GM18511 (cell line): Measurements from ENCODE around the gene PTCSC3.

Source experiments
- ATAC-seq: cut with Tn5 transposase; IDR thresholded peaks from one replicate; pipeline ENCODE4 v1.9.1; 2021; ENCODE audit warnings: mild to moderate bottlenecking, moderate library complexity; ENCODE audit not compliant: unreplicated experiment

PTCSC3 gene

GRCh38 chr14:36176524-36176923, at the start of gene PTCSC3:
PTCSC3 (minus strand) TSS chr14:36176722.
- ATAC-seq, result no peak

GRCh38 chr14:36226164-36226563, 49.6 kb upstream of the PTCSC3 start:
- no peak for ATAC-seq

GRCh38 chr14:36224176-36224575, 47.7 kb upstream of the PTCSC3 start:
- no peak for ATAC-seq

- no peak for ATAC-seq
Observed at GRCh38 chr14:36223558-36223957, 47.0 kb upstream of the PTCSC3 start.

- no peak for ATAC-seq
Observed at GRCh38 chr14:36222952-36223468, 46.5 kb upstream of the PTCSC3 start.

- ATAC-seq, result no peak
Observed at GRCh38 chr14:36222337-36222736, 45.8 kb upstream of the PTCSC3 start.

- ATAC-seq, result no peak
Observed at GRCh38 chr14:36221112-36221511, 44.6 kb upstream of the PTCSC3 start.

- no peak for ATAC-seq
Observed at GRCh38 chr14:36217732-36218131, 41.2 kb upstream of the PTCSC3 start.

GRCh38 chr14:36217027-36217426, 40.5 kb upstream of the PTCSC3 start:
- ATAC-seq, result no peak

GRCh38 chr14:36215217-36215598, 38.7 kb upstream of the PTCSC3 start:
- ATAC-seq, result no peak

- ATAC-seq, result no peak
Observed at GRCh38 chr14:36214476-36215216, 38.1 kb upstream of the PTCSC3 start.

GRCh38 chr14:36212987-36213386, 36.5 kb upstream of the PTCSC3 start:
- ATAC-seq, result no peak

GRCh38 chr14:36212577-36212976, 36.1 kb upstream of the PTCSC3 start:
- ATAC-seq, result no peak

- no peak for ATAC-seq
Observed at GRCh38 chr14:36208690-36209278, 32.3 kb upstream of the PTCSC3 start.

GRCh38 chr14:36207500-36207899, 31.0 kb upstream of the PTCSC3 start:
- no peak for ATAC-seq

GRCh38 chr14:36204461-36205073, 28.0 kb upstream of the PTCSC3 start:
- no peak for ATAC-seq

GRCh38 chr14:36198378-36198777, 21.9 kb upstream of the PTCSC3 start:
- ATAC-seq, result no peak

GRCh38 chr14:36194663-36195062, 18.1 kb upstream of the PTCSC3 start:
- ATAC-seq, result no peak

GRCh38 chr14:36192530-36192929, 16.0 kb upstream of the PTCSC3 start:
- ATAC-seq, result no peak

- ATAC-seq, result no peak
Observed at GRCh38 chr14:36183402-36183801, 6.9 kb upstream of the PTCSC3 start.

GRCh38 chr14:36181417-36181816, 4.9 kb upstream of the PTCSC3 start:
- no peak for ATAC-seq

GRCh38 chr14:36177489-36177888, 967 bp upstream of the PTCSC3 start:
- ATAC-seq, result no peak
